Liver (tissue), 9 donors: ENCODE measurements around the gene FBRS. TPM values are rescaled to one million over a fixed set of nuclear protein-coding genes. Genes with fewer than 3 reads are reported as not detected.
A peak's percentile ranks its signal among the peaks of the same experiment; 100 is the strongest.

Experiments used
- DNase-seq: peaks from one replicate; pipeline ENCODE4 v3.0.0-alpha.2; 2017; ENCODE audit warnings: low spot score
- H3K27ac ChIP-seq, 2 donors: one replicate each; pipeline ENCODE4 v1.7.0; 2013; ENCODE audit warnings: inconsistent platforms in 2 of 2, low read length in 2 of 2, control low read depth in 1 of 2, low read depth in 1 of 2, mild to moderate bottlenecking in 1 of 2
- H3K27me3 ChIP-seq, 4 donors: one replicate each; pipeline versions ENCODE4 v1.6.1 to v1.7.0; 2013; ENCODE audit warnings: low read length in 3 of 4, inconsistent platforms in 1 of 4, mild to moderate bottlenecking in 1 of 4, moderate library complexity in 1 of 4; ENCODE audit not compliant: control insufficient read depth in 4 of 4, insufficient read depth in 4 of 4
- H3K36me3 ChIP-seq, 4 donors: one replicate each; pipeline versions ENCODE4 v1.6.1 to v1.7.0; 2013; ENCODE audit warnings: low read length in 3 of 4, mild to moderate bottlenecking in 3 of 4, low read depth in 1 of 4, moderate library complexity in 1 of 4; ENCODE audit not compliant: control insufficient read depth in 4 of 4, insufficient read depth in 3 of 4
- H3K4me1 ChIP-seq, 4 donors: one replicate each; pipeline versions ENCODE4 v1.6.1 to v1.7.0; 2013; ENCODE audit warnings: low read length in 3 of 4, mild to moderate bottlenecking in 3 of 4, moderate library complexity in 1 of 4; ENCODE audit not compliant: control insufficient read depth in 4 of 4, insufficient read depth in 4 of 4
- H3K4me3 ChIP-seq, 3 donors: one replicate each; pipeline versions ENCODE4 v1.6.1 to v1.7.0; 2013; ENCODE audit warnings: low read length in 3 of 3, control low read depth in 1 of 3, low read depth in 1 of 3, mild to moderate bottlenecking in 1 of 3
- H3K9ac ChIP-seq, 2 donors: one replicate each; pipeline ENCODE4 v1.7.0; 2013; ENCODE audit warnings: low read length in 2 of 2, mild to moderate bottlenecking in 2 of 2, moderate library complexity in 2 of 2, control low read depth in 1 of 2, low read depth in 1 of 2
- H3K9me3 ChIP-seq, 4 donors: one replicate each; pipeline versions ENCODE4 v1.6.1 to v1.7.0; 2013; ENCODE audit warnings: low read length in 3 of 4; ENCODE audit not compliant: control insufficient read depth in 4 of 4
- ATF3 ChIP-seq: IDR thresholded peaks from 2 replicates; pipeline ENCODE4 v1.6.1; 2016; ENCODE audit warnings: antibody characterized with exemption
- CTCF ChIP-seq: fragments of 150-350 bp; IDR thresholded peaks from 2 replicates; pipeline ENCODE4 v1.5.1; 2017; ENCODE audit warnings: improper control_type of control experiment, low read depth, low read length; ENCODE audit not compliant: missing input control
- EGR1 ChIP-seq, 2 donors: IDR thresholded peaks; 2 replicates each; pipeline ENCODE4 v1.6.1; 2016 to 2018; ENCODE audit warnings: antibody characterized with exemption in 2 of 2, low read depth in 2 of 2
- FOXA1 ChIP-seq: IDR thresholded peaks from 2 replicates; pipeline ENCODE4 v1.6.1; 2016; ENCODE audit warnings: antibody characterized with exemption
- FOXA2 ChIP-seq: IDR thresholded peaks from 2 replicates; pipeline ENCODE4 v1.6.1; 2016; ENCODE audit warnings: antibody characterized with exemption
- GABPA ChIP-seq, 2 donors: IDR thresholded peaks in 1 of 2; conservative IDR thresholded peaks in 1 of 2; 2 replicates each; pipeline ENCODE4 v1.6.1; 2016; ENCODE audit warnings: antibody characterized with exemption in 2 of 2, mild to moderate bottlenecking in 1 of 2, moderate library complexity in 1 of 2
- HNF4A ChIP-seq, 2 donors: conservative IDR thresholded peaks; 2 replicates each; pipeline ENCODE4 v1.6.1; 2016; ENCODE audit warnings: antibody characterized with exemption in 2 of 2, mild to moderate bottlenecking in 2 of 2
- HNF4G ChIP-seq: IDR thresholded peaks from 2 replicates; pipeline ENCODE4 v1.6.1; 2016; ENCODE audit warnings: antibody characterized with exemption
- JUND ChIP-seq, 2 donors: IDR thresholded peaks; 2 replicates each; pipeline ENCODE4 v1.6.1; 2016; ENCODE audit warnings: antibody characterized with exemption in 2 of 2
- MAX ChIP-seq: IDR thresholded peaks from 2 replicates; pipeline ENCODE4 v1.6.1; 2016; ENCODE audit warnings: antibody characterized with exemption
- NR2F2 ChIP-seq: IDR thresholded peaks from 2 replicates; pipeline ENCODE4 v1.6.1; 2016; ENCODE audit warnings: antibody characterized with exemption
- RAD21 ChIP-seq, 2 donors: IDR thresholded peaks; 2 replicates each; pipeline ENCODE4 v1.6.1; 2016; ENCODE audit warnings: antibody characterized with exemption in 2 of 2, mild to moderate bottlenecking in 2 of 2
- RXRA ChIP-seq, 2 donors: IDR thresholded peaks; 2 replicates each; pipeline ENCODE4 v1.6.1; 2017 to 2018; ENCODE audit warnings: antibody characterized with exemption in 2 of 2, mild to moderate bottlenecking in 1 of 2
- SP1 ChIP-seq: IDR thresholded peaks from 2 replicates; pipeline ENCODE4 v1.6.1; 2018; ENCODE audit warnings: antibody characterized with exemption, mild to moderate bottlenecking
- TAF1 ChIP-seq: conservative IDR thresholded peaks from 2 replicates; pipeline ENCODE4 v1.6.1; 2016; ENCODE audit warnings: antibody characterized with exemption, mild to moderate bottlenecking
- YY1 ChIP-seq: IDR thresholded peaks from 2 replicates; pipeline ENCODE4 v1.6.1; 2016; ENCODE audit warnings: antibody characterized with exemption, mild to moderate bottlenecking
- ZBTB33 ChIP-seq: IDR thresholded peaks from 2 replicates; pipeline ENCODE4 v1.6.1; 2016; ENCODE audit warnings: antibody characterized with exemption
- WGBS: extraction: QIAGEN DNeasy Blood & Tissue Kit; methylation state at CpG from one replicate; pipeline ENCODE4 v1.1.7; 2013; 5-methylcytosine and 5-hydroxymethylcytosine counted together
- polyA plus RNA-seq, 2 donors: library from polyadenylated mRNA; stranded (reverse) in 1 of 2; unstranded in 1 of 2; fragments of 200-250 nt in 1 of 2; fragments of >200 nt in 1 of 2; fragmentation: Nextera tagmentation in 1 of 2; extraction: Ambion mirVana in 1 of 2; gene quantifications; one replicate each; pipeline versions ENCODE4 v1.2.1 to v1.2.3, GENCODE V29; 2013 to 2015
- total RNA-seq, 2 donors: library from RNA; depleted of rRNA; stranded (reverse); fragments of >200 nt; gene quantifications; one replicate each; pipeline ENCODE4 v1.2.3, GENCODE V29; 2014
- donor health status: healthy.
- donor health status: healthy.
- donor health status: healthy.
- donor health status: healthy.
- donor health status: healthy.

The FBRS gene
- total and polyA plus RNA-seq, 4 donors, result 4.1 to 15.5 (median 11.2) TPM

- peak overlapping the region; percentile 96 to 97 for H3K27ac ChIP-seq
- no peaks in the 10 kb centered on the region for H3K27me3 ChIP-seq
- H3K9me3 ChIP-seq, result no peaks in the 10 kb centered on the region
- 14% methylated on average over 40 of the region's 40 CpGs for WGBS
- H3K4me3 ChIP-seq, result peak overlapping the region; percentile 80 to 91 (median 81)
- peaks cover 0 to 8% (median 2%) of the 10 kb centered on the region in 4 donors for H3K36me3 ChIP-seq
- peak overlapping the region; percentile 92 to 97 for H3K9ac ChIP-seq
- TF ChIP-seq CTCF, result peak; percentile 3
- TF ChIP-seq HNF4A (conservative IDR thresholded peaks at IDR 0.05), result no peak
- no peak for TF ChIP-seq ATF3
- no peak for TF ChIP-seq RAD21 (IDR thresholded peaks at IDR 0.05)
- TF ChIP-seq ZBTB33, result no peak
- TF ChIP-seq EGR1 (IDR thresholded peaks at IDR 0.05; ENCODE audit: low read depth in 2 of 2), result no peak
- peaks cover 14 to 38% (median 25%) of the 10 kb centered on the region in 4 donors for H3K4me1 ChIP-seq
- DNase-seq, result no peak
These were observed 49.0 kb upstream of the FBRS start for GRCh38 chr16:30609002-30609925.

- under 1% methylated on average over 63 of the region's 63 CpGs for WGBS
- DNase-seq, result peak; percentile 99
- H3K4me1 ChIP-seq, result peaks cover 5 to 29% (median 16%) of the 10 kb centered on the region in 4 donors
- TF ChIP-seq SP1, result peak; percentile 100
- TF ChIP-seq ATF3, result no peak
- no peak for TF ChIP-seq CTCF
- TF ChIP-seq FOXA1, result no peak
- TF ChIP-seq YY1, result peak; percentile 100
- TF ChIP-seq TAF1, result peak; percentile 71
- TF ChIP-seq GABPA (IDR thresholded peaks at IDR 0.05 in 1 of 2, conservative IDR thresholded peaks at IDR 0.05 in 1 of 2), result peak in 1 of 2 donors; percentile 63
- peak; percentile 26 to 37 for TF ChIP-seq HNF4A (conservative IDR thresholded peaks at IDR 0.05)
- TF ChIP-seq JUND (IDR thresholded peaks at IDR 0.05), result no peak
- TF ChIP-seq EGR1 (IDR thresholded peaks at IDR 0.05; ENCODE audit: low read depth in 2 of 2), result no peak
- peak; percentile 62 for TF ChIP-seq NR2F2
- peak; percentile 48 to 61 for TF ChIP-seq RXRA (IDR thresholded peaks at IDR 0.05)
- peak; percentile 62 for TF ChIP-seq ZBTB33
- TF ChIP-seq FOXA2, result peak; percentile 8
- peak; percentile 1 to 10 for TF ChIP-seq RAD21 (IDR thresholded peaks at IDR 0.05)
- TF ChIP-seq MAX, result peak; percentile 37
- no peak for TF ChIP-seq HNF4G
These were observed 48.0 kb upstream of the FBRS start, which contains the start of gene ZNF689 for GRCh38 chr16:30609926-30610839. Gene ZNF689 (minus strand): TSS chr16:30610389. CDS start chr16:30610041, 348 bp downstream.

More at GRCh38 chr16:30609926-30610839, 48.0 kb upstream of the FBRS start, which contains the start of gene ZNF689:
- H3K36me3 ChIP-seq, result peaks cover 0 to 2% (median 0%) of the 10 kb centered on the region in 4 donors
- no peaks in the 10 kb centered on the region for H3K9me3 ChIP-seq
- peak within 1 kb of the TSS; percentile 80 to 91 (median 81) for H3K4me3 ChIP-seq
- H3K27ac ChIP-seq, result peak within 1 kb of the TSS; percentile 96 to 97
- peak within 1 kb of the TSS; percentile 92 to 97 for H3K9ac ChIP-seq
- H3K27me3 ChIP-seq, result no peaks in the 10 kb centered on the region
